Stimulated activated CD8-positive, alpha-beta memory T cell treated with anti-CD3 and anti-CD28 coated beads, Interleukin-2, amount 100 ng/mL, for 1 hour (primary cell): Measurements from ENCODE around the gene MUC5AC.

Experiments used
- DNase-seq, 2 donors: peaks; one replicate each; pipeline ENCODE4 v3.0.0-alpha.2; 2020; ENCODE audit warnings: low read depth in 2 of 2

The MUC5AC gene

DNA sequence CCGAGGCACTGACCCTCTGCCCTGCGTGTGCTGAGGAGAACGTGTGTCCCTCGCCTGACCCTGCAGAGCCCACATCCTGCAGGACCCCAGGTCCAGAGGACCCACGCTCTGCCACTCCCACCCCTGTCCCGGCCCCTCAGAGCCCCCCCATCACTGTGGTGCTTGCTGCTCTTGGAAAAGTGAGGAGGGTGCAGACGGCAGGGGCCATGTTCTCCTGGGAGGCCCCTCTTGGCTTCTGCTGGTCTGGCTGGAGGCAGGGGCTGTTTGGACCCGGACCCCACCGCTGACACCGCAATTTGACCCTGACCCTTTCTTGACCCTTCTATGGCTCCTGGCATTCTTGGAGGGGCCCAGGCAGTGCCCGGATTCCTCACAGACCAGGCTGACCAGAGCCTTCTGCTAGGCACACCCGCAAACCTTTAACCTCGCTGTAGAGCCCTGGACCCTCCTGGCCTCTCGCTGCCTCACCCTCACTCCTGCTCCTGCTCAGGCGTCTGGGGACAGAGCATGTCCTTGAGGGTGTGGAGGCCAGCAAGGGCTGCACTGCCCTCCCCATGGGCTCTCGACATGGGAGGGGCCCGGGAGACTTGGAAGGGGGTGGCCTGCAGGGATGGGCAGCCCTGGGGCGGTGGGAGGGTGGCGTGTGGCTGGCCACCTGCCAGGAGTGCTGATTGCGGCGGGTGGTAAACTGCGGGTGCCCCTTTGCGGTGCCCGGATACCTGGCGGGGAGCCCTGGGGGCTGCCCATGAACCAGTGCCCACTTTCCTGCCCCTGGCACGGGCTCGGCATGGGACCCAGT is 37.0 kb upstream of the MUC5AC start:
- DNase-seq = no peak

- no peak for DNase-seq
Measured at GRCh38 chr11:1121331-1121812, 36.4 kb upstream of the MUC5AC start.

DNA sequence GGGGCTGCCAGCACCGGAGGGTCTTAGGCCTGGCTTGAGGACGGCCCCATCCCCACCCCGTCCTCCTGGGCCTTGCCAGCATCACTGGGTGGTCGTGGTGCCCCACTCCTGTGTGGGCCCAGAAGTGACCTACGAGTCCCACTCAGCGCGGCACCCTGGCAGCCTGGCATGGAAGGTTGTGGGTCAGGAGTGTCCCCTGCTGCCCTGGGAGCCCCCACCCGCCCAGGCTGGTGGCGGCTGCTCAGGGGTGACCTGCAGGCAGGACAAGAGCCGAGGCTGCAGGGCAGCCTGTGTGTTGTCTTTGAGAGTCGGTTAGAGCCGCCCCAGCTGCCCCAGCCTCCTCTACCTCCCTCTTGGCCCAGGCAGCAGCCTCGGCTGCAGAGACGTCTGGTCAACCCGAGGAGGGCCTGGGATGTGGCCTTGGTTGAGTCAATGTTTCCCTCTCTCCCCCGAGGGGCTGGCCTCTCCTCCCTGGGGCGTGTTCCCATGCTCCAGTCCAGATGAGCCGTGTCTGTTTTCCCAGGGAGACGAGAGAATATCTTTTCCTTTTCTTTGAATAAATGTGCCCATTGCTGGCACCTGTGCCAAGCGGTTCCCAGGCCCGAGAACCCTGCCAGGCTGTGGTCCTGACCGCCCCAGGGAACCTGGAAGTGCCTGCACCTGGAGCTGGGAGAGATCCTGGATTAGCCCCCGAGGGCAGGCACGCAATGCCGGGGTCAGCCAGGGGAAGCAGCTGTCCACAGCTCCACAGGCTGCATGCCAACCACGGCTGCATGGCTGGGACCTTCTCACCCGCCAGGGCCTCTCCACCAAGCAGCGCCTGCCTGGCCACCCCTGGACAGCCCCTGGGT is 35.7 kb upstream of the MUC5AC start:
- DNase-seq = no peak

DNA sequence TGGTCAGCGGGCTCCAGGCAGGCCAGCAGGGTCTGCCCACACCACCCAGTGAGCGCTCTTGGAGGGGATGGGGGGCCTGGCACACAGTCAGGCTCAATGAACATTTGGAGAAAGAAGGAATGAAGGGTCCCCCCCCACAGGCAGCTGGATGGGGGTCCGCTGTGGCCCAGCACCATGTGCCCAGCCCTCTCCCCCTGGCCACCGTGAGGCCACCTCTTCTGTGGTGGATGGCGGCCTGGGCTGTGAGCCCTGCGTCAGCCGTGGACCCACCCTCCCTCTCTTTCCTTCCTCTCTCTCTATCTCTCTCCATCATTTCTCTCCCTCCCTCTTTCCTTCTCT is 35.1 kb upstream of the MUC5AC start:
- DNase-seq = no peak

DNA sequence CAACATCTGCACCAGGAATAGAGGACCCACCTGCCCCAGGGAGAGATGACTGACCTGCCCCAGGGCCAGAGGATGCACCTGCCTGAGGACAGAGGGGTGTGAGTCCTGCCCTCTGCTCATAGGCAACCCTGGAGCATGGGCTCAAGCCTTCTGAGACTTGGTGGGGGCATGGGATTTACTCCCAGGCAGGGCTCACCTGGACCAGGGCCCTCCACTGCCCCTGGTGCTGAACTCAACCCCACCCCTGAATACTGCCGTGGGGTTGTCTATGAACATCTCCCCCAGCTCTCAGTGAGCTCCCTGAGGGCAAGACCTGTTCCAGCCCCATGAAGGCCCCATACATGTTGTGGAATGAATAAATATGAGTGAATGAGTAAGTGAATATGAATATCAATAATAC is 33.8 kb upstream of the MUC5AC start:
- no peak for DNase-seq

DNA sequence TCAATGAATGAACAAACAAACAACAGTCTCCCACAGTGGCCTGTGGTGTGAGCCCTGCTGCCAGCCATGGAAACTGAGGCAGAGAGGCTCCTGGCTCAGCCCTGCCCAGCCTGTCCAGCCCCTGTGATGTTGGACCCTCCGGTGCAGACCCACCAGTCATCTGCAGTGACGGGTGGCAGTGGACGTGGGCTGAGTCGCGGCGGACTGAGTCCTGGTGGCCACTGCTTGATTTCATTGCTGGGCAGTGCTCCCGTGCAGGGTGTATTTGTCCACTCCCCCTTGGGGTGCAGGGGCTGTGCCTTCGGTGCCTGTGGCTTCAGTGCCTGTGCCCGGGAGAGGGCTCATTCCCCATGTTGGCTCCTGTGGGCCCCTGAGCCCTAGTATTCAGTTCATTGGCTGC is 31.9 kb upstream of the MUC5AC start:
- DNase-seq = no peak

- DNase-seq = no peak
Measured at GRCh38 chr11:1126491-1126926, 31.2 kb upstream of the MUC5AC start.

DNA sequence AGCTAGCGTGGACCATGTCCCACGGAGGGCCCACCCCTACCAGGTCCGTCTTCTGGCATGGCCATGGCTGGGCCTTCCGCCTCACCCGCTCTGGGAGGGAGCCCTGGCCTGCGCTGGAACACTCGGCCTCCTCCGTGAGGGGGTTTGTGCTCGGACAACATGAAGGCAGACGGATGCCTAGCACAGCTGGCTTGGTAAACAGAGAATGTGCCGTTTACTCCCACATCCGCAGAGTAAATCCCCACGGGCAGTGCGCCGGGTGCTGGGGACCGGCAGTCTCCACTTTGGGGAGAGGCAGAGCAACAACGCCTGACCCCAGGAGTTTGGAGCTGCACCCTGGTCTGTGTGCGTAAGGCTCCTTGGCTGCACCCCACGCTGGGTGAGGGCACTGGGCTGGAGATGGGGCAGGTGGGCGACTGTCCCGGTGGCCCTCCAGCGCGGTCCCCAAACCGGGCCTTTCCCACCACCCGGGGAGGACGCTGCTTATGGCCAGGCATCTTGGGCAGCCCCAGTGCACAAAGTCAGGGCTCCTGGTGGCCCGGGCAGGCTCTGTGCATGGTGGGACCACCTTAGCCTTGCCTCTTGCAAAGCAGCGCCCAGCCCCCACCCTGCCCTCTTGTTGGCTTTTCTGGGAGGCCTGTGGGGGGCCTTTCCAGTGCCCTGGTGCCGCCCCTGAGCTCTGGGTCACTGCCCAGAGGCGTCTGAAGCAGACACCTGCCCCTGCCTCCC is 30.7 kb upstream of the MUC5AC start:
- no peak for DNase-seq

GRCh38 chr11:1127664-1128162 is 30.0 kb upstream of the MUC5AC start:
- DNase-seq = no peak

GRCh38 chr11:1128311-1129142 is 29.2 kb upstream of the MUC5AC start:
- DNase-seq = no peak

DNA sequence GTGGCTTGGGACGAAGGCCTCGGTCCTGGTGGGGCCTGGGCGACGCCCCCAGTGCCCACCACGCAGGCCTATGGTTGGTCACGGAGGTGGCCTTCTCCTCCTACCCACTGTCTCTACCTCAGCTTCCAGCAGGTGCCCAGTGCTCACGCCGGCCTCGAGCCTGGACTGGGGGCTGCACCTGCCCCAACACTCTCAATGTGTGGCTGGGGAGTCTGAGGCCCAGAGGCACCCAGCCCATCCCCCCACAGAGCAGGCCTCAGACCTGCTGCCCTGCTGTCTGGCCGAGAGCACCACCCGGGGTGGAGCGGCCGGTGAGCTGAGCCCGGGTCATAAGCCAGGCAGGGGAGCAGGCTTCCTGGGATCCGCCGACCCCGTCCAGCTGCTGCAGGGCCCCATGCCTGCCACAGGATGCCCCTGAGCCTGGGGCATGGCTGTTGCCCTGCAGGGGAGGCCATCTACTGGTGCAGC is 28.6 kb upstream of the MUC5AC start:
- no peak for DNase-seq

GRCh38 chr11:1129611-1130160 is 28.1 kb upstream of the MUC5AC start:
- no peak for DNase-seq

- DNase-seq = no peak
Measured at GRCh38 chr11:1130276-1131032, 27.3 kb upstream of the MUC5AC start.

- no peak for DNase-seq
Measured at GRCh38 chr11:1131033-1131911, 26.5 kb upstream of the MUC5AC start.

- DNase-seq = no peak
Measured at GRCh38 chr11:1134848-1135445, 22.8 kb upstream of the MUC5AC start.

- no peak for DNase-seq
Measured at GRCh38 chr11:1138097-1138496, 19.7 kb upstream of the MUC5AC start.

DNA sequence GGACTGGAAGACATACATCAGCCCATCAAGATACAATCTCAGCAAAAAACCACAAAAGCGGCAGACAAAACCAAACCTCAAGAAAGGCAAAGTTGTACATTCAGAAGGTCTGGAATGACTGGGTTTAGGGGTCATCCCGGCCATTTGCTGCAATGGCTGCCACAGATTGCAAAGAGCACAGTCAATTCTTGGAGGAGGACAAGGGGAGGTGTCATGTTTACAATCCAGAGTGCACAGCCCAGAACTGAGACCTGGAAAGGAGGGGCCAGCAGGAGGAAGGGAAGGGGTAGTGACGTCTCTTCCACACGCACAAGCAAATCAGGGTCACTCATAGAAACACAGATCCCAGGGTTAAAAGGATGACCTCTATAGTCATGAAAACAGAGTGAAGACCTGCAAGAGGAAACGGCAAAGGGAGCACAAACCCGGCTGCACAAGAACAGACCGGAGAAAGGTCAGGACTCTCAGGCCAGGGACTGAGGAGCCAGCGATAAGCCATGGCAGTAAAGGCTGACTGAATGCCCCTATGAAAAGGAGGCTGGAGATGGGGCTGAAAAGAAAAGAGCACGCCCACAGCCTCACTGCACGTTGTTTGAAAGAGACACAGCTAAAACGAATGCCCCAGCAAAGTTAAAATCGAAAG is 18.2 kb upstream of the MUC5AC start:
- DNase-seq = no peak
